ENCODE results near the gene OCA2. TPM values are rescaled to one million over a fixed set of nuclear protein-coding genes. Genes with fewer than 3 reads are reported as not detected.

Gene OCA2
- total RNA-seq, 1 experiment from 2014 or later = 0.09 TPM

GRCh38 chr15:28006116-28006905, 92.8 kb downstream of the OCA2 start:
- H3K27ac ChIP-seq (ENCODE audit: low read depth, low read length, poor library complexity, severe bottlenecking) = no peak overlapping the region
- CTCF ChIA-PET = no interaction called here
- POLR2A ChIA-PET (ENCODE audit: low non-redundant PET) = no interaction called here
- no peaks in the 10 kb centered on the region for H3K4me1 ChIP-seq (ENCODE audit: insufficient read depth, low read length, poor library complexity, severe bottlenecking)
- no peaks in the 10 kb centered on the region for H3K27me3 ChIP-seq (replicated peaks; ENCODE audit: insufficient read depth, low read depth, low read length, poor library complexity)
- DNase-seq (ENCODE audit: low spot score) = no peak
- no peak for TF ChIP-seq CTCF (conservative IDR thresholded peaks at IDR 0.05; ENCODE audit: low read depth, low read length)
- TF ChIP-seq EZH2 (IDR thresholded peaks at IDR 0.05; ENCODE audit: borderline replicate concordance, low read depth, low read length, poor library complexity, severe bottlenecking) = no peak
- no TSS peak for BruUV-seq (replicated peaks)
- H3K9me3 ChIP-seq (ENCODE audit: low read depth, low read length, poor library complexity, severe bottlenecking) = no peaks in the 10 kb centered on the region
- H3K4me3 ChIP-seq (ENCODE audit: low read depth, low read length, poor library complexity, severe bottlenecking) = no peak overlapping the region
- no peaks in the 10 kb centered on the region for H3K36me3 ChIP-seq (ENCODE audit: insufficient read depth, low read length, poor library complexity, severe bottlenecking)
- intact Hi-C loops (cut with micrococcal nuclease; ENCODE audit: unreplicated experiment) = no loop called here

GRCh38 chr15:28005004-28005527, 94.0 kb downstream of the OCA2 start:
- H3K4me3 ChIP-seq (ENCODE audit: low read depth, low read length, poor library complexity, severe bottlenecking) = no peak overlapping the region
- CTCF ChIA-PET = no interaction called here
- no peaks in the 10 kb centered on the region for H3K9me3 ChIP-seq (ENCODE audit: low read depth, low read length, poor library complexity, severe bottlenecking)
- H3K27me3 ChIP-seq (replicated peaks; ENCODE audit: insufficient read depth, low read depth, low read length, poor library complexity) = no peaks in the 10 kb centered on the region
- H3K36me3 ChIP-seq (ENCODE audit: insufficient read depth, low read length, poor library complexity, severe bottlenecking) = no peaks in the 10 kb centered on the region
- no peak for DNase-seq (ENCODE audit: low spot score)
- POLR2A ChIA-PET (ENCODE audit: low non-redundant PET) = no interaction called here
- intact Hi-C loops (cut with micrococcal nuclease; ENCODE audit: unreplicated experiment) = no loop called here
- H3K27ac ChIP-seq (ENCODE audit: low read depth, low read length, poor library complexity, severe bottlenecking) = no peak overlapping the region
- no TSS peak for BruUV-seq (replicated peaks)
- TF ChIP-seq EZH2 (IDR thresholded peaks at IDR 0.05; ENCODE audit: borderline replicate concordance, low read depth, low read length, poor library complexity, severe bottlenecking) (no peak), CTCF (conservative IDR thresholded peaks at IDR 0.05; ENCODE audit: low read depth, low read length) (no peak)
- no peaks in the 10 kb centered on the region for H3K4me1 ChIP-seq (ENCODE audit: insufficient read depth, low read length, poor library complexity, severe bottlenecking)

- ChIA-PET POLR2A (ENCODE audit: low non-redundant PET) (no interaction called here), CTCF (no interaction called here)
- Histone ChIP-seq H3K9me3 (ENCODE audit: low read depth, low read length, poor library complexity, severe bottlenecking) (no peaks in the 10 kb centered on the region), H3K27ac (ENCODE audit: low read depth, low read length, poor library complexity, severe bottlenecking) (no peak overlapping the region), H3K36me3 (ENCODE audit: insufficient read depth, low read length, poor library complexity, severe bottlenecking) (no peaks in the 10 kb centered on the region), H3K4me1 (ENCODE audit: insufficient read depth, low read length, poor library complexity, severe bottlenecking) (no peaks in the 10 kb centered on the region), H3K27me3 (replicated peaks; ENCODE audit: insufficient read depth, low read depth, low read length, poor library complexity) (no peaks in the 10 kb centered on the region), H3K4me3 (ENCODE audit: low read depth, low read length, poor library complexity, severe bottlenecking) (no peak overlapping the region)
- no TSS peak for BruUV-seq (replicated peaks)
- intact Hi-C loops (cut with micrococcal nuclease; ENCODE audit: unreplicated experiment) = no loop called here
- DNase-seq (ENCODE audit: low spot score) = no peak
- TF ChIP-seq EZH2 (IDR thresholded peaks at IDR 0.05; ENCODE audit: borderline replicate concordance, low read depth, low read length, poor library complexity, severe bottlenecking) (no peak), CTCF (conservative IDR thresholded peaks at IDR 0.05; ENCODE audit: low read depth, low read length) (no peak)
Observed at GRCh38 chr15:28004143-28005003, 94.7 kb downstream of the OCA2 start.
